ENCODE data around the gene PRDM2.

Gene PRDM2

GRCh38 chr1:13798120-13798519 is 98.1 kb downstream of the PRDM2 start:
- no peak for DNase-seq

DNA sequence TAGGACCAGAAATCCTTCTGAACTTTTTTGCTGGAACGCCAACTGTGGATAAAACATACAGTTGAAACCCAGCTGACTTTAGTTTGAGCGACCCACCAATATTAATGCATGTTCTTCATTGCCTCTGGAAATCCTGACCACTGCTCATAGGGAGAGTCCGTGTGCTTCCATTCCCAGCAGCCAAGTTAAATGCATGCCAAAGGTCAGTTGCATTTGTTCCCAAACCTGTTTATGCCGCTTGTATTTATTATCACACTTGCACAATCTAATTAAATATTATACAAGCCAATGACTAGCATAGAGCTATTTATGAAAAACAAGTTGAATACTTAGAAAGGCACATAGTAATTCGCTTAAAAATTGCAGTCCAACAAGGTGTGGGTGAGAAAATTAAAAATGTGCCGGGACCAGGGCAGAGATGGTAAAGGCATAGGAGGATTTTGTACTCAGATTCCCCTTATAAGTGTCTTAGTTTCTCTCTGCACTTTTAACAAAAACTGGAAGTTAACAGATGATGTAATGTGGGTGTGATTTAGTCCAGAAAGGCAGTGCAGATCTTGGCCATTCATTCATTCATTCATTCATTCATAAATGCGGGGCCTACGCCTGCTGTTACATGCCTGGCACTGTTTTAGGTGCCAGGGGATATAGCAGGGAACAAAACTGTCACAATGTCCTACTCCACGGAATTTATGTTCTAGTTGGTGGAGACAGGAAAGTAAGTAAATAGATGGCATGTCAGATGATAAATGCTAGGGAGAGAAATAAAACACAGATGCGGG is 99.7 kb downstream of the PRDM2 start:
- DNase-seq = no peak

DNA sequence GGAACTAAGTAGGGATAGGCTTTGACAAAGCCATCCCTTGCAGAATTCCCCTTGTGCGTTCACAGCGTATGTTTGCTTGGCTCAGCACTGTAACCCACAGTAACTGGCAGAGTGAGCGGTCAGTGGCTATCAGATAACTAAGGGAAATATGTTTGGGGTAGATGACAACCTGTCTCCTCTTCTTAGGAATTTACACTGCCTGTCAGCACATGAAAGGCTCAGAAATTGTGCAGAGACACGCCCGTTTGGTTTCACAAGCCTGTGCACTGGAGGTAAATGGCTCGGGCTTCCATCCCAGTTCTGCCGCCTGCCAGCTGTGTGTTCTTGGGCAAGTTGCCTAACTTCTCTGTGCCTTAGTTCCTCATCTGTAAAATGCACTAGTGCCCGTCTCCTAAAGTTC is 101.2 kb downstream of the PRDM2 start:
- DNase-seq = no peak

- DNase-seq = no peak
Measured at GRCh38 chr1:13801655-13802486, 101.9 kb downstream of the PRDM2 start.

DNA sequence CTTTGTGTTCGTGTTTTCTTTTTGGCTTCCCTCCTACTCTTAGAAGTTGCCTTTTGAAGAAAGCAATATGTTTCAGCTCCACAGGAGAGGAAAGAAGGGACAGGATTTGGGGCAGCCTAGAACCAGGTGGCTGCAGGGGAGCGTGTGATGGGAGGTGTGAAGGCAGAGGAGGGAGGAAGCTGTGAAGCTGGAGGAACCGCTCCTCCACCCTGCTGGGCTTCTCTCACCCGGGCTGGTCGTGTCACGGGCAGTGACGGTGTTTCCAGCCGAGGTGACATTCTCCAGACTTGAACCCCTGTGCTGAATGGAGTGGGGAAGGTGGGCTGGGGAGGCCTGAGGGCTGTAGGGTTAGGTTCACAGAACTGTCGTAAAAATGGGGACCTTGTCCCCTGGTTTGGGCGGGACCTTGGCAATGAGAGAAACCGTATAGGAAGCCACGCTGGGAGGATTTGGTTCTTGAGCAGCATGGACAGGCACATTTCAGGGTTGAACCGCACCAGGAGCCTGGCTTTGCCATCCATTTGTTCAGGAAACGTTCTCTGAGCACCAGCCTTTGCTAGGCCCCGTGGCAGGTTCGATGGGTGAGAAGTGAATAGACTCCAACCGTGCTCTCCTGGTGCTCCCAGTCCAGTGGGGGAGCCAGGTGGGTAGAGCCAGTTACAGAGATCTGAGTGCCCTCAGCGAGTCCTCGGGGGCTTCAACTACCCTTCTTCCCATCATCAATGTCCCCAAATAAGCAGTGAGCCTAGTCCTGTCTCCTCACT is 103.0 kb downstream of the PRDM2 start:
- no peak for DNase-seq

GRCh38 chr1:13803546-13804239 is 103.7 kb downstream of the PRDM2 start:
- no peak for DNase-seq

GRCh38 chr1:13804240-13804633 is 104.2 kb downstream of the PRDM2 start:
- no peak for DNase-seq

DNA sequence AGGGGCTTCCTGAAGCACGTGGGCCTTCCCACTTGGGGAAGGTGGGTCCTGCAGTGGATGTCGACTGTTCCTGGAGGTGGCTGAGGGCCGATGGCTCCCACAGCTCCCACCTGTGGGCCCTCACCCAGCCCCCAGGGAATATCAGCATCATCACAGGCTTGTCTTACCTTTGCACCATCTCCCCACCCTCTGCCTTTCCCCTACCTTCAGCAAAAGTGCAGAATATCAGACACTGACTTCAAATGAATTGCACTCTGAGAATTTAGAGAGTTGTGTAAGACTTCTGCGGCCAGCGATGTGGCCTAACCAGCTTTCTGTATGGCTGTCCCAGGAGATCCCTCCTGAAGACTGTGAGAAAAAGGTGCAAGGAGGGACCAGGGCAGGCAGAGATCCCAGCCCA is 105.4 kb downstream of the PRDM2 start:
- no peak for DNase-seq

GRCh38 chr1:13806108-13806507 is 106.1 kb downstream of the PRDM2 start:
- DNase-seq = no peak

GRCh38 chr1:13807209-13807608 is 107.2 kb downstream of the PRDM2 start:
- DNase-seq = no peak

GRCh38 chr1:13808729-13809131 is 108.7 kb downstream of the PRDM2 start:
- no peak for DNase-seq

GRCh38 chr1:13809461-13810159 is 109.6 kb downstream of the PRDM2 start:
- DNase-seq = no peak

DNA sequence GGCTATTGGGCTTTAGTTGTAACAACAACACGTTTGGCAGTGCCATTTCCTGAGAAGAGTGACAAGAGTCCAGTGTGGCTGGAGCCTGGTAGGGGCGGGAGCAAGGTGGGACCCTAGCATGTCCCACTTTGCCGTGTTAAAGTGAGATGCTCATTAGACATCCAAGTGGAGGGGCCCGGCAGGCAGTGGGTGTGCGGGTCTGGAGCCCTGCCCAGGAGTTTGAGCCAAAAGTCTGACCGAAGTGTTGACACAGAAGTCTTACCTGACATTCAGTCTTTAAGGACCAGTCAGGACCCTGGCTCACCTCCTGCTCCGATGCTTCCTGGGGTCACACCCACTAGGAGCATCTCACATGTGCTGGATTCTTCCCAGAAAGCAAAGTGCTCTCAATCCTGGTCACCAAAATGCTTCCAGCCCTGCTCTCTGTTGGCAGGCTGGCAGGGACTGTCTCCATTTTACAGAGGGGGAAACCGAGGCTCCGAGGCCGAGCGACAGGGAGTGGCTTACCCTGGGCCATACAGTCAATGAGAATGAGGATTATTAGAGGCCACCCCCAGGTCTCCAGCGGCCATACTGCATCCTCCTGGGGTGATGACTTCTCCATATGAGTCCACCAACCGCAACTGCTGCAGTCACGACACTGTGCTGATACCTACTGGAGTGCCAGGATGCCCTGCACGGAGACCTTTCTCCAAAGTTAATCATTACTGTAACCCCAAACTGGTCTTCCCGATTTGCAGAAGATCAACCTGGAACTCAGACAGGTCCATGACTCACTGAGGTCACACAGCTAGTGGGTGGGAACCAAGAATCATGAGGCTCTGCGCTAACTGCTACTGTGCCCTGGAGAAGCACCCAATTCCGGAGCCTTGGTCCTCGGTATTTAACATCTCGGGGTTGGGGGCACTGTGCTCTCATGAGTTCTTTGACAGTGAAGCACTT is 112.7 kb downstream of the PRDM2 start:
- no peak for DNase-seq

DNA sequence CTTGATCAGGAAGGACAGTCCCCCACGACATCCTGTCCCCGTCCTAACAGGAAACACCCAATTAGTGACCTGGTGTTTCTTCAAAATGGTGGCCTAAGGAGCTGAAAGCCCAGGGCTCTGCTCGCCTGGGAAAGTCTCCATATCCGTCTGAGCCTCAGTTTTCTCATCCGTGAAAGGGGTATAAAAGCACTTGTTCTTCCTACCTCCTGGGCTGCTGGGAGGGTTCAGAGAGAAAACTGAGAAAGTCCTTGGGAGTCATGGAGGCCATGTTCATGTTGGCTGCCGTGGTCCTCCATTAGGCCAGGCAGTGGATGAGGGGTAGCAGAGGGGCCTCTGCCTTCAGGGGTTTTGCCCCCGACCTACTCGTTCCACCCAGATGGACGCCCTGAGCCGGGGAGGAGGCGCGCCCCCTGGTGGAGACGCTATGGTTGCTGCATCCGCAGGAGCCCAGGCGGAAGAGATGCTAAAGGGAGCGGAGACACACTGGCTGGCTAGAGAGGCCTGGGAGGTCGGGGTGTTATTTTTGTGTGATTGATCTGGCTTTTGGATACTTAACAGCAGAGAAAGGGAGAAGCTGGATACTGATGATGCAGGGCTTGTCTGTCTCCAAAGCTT is 113.5 kb downstream of the PRDM2 start:
- DNase-seq = no peak

DNA sequence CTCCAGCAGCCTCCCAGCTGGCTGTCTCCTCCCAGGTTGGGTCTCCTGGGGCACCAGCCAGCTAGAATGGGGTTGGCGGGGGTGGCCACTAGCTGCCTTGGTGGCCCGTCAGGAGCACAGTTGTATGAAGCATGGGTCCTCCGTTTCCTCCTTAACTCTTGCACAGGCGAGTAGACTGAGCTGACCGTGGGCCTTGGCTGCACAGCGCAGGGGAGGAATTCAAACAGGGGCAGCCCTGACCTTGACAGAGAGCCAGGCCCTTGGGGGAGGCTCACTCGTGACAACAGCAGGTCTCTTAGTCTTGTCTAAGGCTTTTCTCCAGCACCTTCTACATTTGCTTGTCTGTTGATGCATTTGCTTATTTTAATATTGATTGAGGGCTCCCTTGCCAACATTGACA is 114.1 kb downstream of the PRDM2 start:
- no peak for DNase-seq

GRCh38 chr1:13816016-13816760 is 116.2 kb downstream of the PRDM2 start:
- DNase-seq = no peak

- DNase-seq = no peak
Measured at GRCh38 chr1:13817906-13818305, 117.9 kb downstream of the PRDM2 start.

DNA sequence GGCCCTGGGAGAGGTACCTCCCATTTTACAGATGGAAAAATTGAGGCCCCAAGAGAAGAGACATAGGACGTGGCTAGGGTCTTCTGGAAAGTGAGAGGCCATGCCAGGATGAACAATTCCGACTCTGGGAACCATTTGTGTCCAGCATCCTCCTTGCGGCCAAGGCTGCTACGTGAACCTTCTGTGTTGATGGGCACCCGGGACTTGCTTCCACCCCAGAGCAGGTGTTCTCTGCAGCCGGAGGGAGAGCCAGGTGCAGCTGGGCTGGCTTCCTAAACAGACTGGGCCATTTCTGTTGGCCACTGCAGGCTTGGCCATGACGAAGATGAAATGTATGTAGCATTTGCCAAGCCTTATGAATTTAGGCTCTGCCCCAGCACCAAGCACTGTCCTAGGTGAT is 118.9 kb downstream of the PRDM2 start:
- DNase-seq = no peak

DNA sequence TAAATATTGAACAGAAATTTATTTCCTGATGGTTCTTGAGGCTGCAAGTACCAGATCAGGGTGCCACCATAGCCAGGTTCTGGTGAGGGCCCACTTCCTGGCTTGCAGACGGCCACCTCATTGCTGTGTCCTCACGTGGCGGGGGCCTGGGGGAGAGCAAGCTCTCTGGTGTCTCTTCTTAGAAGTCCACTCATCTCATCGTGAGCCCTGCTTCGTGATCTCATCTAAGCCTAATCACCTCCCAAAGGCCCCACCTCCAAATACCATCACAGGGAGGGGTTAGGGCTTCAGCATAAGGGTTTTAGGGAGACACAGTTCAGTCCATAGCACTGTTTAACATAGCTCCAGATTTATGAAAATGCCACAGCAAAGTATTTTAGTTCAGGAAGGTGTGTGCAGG is 119.7 kb downstream of the PRDM2 start:
- no peak for DNase-seq

DNA sequence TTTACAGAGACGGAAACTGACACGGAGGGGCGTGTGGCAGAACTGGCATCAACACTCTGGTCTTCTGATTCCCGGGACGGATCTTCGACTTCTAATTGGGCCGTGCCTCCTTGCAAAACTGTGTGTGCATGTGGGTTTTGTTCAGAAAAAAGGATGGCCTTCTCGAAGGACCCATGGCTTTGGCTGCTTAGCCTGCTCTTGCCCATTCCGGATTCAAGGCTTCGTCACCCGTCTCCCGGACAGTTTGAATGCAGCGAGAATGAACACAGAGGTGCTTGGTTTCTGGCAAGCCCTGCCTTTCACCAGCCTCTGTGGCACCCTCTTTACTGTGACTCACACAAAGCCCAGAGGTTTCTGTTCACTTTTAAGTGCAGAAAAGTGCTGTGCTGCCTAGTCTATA is 120.1 kb downstream of the PRDM2 start:
- no peak for DNase-seq
